K562 (cell line): ENCODE results near the gene CDPF1. TPM values are rescaled to one million over a fixed set of nuclear protein-coding genes. Genes with fewer than 3 reads are reported as not detected.

Experiments
- ATAC-seq: fragments of 200-7000 bp; cut with Tn5 transposase; 3 replicates; pipeline ENCODE4 v1.9.1; 2020; ENCODE audit warnings: moderate library complexity
- BruUV-seq: library from RNA; stranded (reverse); fragments of 400-500 nt; replicated peaks from 2 replicates; lab custom pipeline; 2021; lab: Mats Ljungman, UMichigan
- CTCF ChIA-PET: fragments of 300-600 bp; formaldehyde crosslinking; extraction: SDS; loops from one replicate; lab custom pipeline; 2021; ENCODE audit warnings: low intra/inter-chr PET ratio; lab: Yijun Ruan, JAX
- POLR2A ChIA-PET: fragments of 300-600, 350-650 bp; sonication (Branson Sonifier 250); formaldehyde crosslinking; extraction: SDS; loops from one replicate; lab custom pipeline; 2021; ENCODE audit warnings: antibody characterized with exemption, inconsistent platforms; lab: Yijun Ruan, JAX
- DNase-seq, 4 experiments: peaks; one replicate each; pipeline versions ENCODE4 v3.0.0 to v3.0.0-alpha.2; 2011 to 2018; ENCODE audit warnings: low spot score in 3 of 4, mixed read lengths in 3 of 4; ENCODE audit errors: extremely low read depth in 1 of 4
- FAIRE-seq: peaks from 2 replicates; lab custom pipeline; 2011; peaks lifted over from hg19 to GRCh38; lab: Jason Lieb, UNC
- H2AFZ ChIP-seq: 2 replicates; pipeline ENCODE4 v1.6.0; 2011; ENCODE audit warnings: low read depth, low read length, control low read depth, inconsistent platforms
- H3K27ac ChIP-seq: fragments of 200-600 bp; 3 replicates; pipeline ENCODE4 v1.8.0; 2011; ENCODE audit warnings: low read depth, mild to moderate bottlenecking, control low read depth, inconsistent platforms, low read length, moderate library complexity, mixed read lengths; ENCODE audit errors: extremely low read depth
- H3K27me3 ChIP-seq, 2 experiments: fragments of 300-600 bp in 1 of 2; 2 replicates in 1 of 2; 3 replicates in 1 of 2; pipeline versions ENCODE4 v1.6.0 to v1.8.0; 2011; ENCODE audit warnings: inconsistent platforms in 2 of 2, low read length in 2 of 2, mild to moderate bottlenecking in 1 of 2, mixed read lengths in 1 of 2, moderate library complexity in 1 of 2; ENCODE audit not compliant: control insufficient read depth in 2 of 2, insufficient read depth in 2 of 2
- H3K36me3 ChIP-seq: fragments of 300-600 bp; 3 replicates; pipeline ENCODE4 v1.8.0; 2011; ENCODE audit warnings: mild to moderate bottlenecking, low read length, inconsistent platforms; ENCODE audit not compliant: control insufficient read depth, insufficient read depth
- H3K4me1 ChIP-seq, 2 experiments: fragments of 200-600 bp in 1 of 2; replicated peaks in 1 of 2; 2 replicates in 1 of 2; 3 replicates in 1 of 2; pipeline versions ENCODE4 v1.5.1 to v1.8.0; 2011; ENCODE audit warnings: inconsistent platforms in 2 of 2, low read length in 2 of 2, mild to moderate bottlenecking in 1 of 2, mixed read lengths in 1 of 2, moderate library complexity in 1 of 2; ENCODE audit not compliant: control insufficient read depth in 2 of 2, insufficient read depth in 2 of 2
- H3K4me2 ChIP-seq: 2 replicates; pipeline ENCODE4 v1.6.1; 2011; ENCODE audit warnings: low read length, control low read depth, inconsistent platforms, mixed read lengths; ENCODE audit not compliant: insufficient read depth
- H3K4me3 ChIP-seq: fragments of 200-600 bp; sonication (generic), shearing (Covaris generic); 2 replicates; pipeline ENCODE4 v1.5.1; 2016; ENCODE audit warnings: control low read depth, inconsistent platforms
- H3K79me2 ChIP-seq: fragments of 200-600 bp; 3 replicates; pipeline ENCODE4 v1.8.0; 2011; ENCODE audit warnings: low read length, inconsistent platforms; ENCODE audit not compliant: control insufficient read depth, insufficient read depth
- H3K9ac ChIP-seq, 2 experiments: 2 replicates each; pipeline versions ENCODE4 v1.6.0 to v1.6.1; 2011; ENCODE audit warnings: low read depth in 2 of 2, low read length in 2 of 2, control low read depth in 1 of 2, inconsistent platforms in 1 of 2, mild to moderate bottlenecking in 1 of 2, mixed read lengths in 1 of 2; ENCODE audit not compliant: insufficient read depth in 1 of 2
- H3K9me1 ChIP-seq: one replicate; pipeline ENCODE4 v1.6.0; 2011; ENCODE audit warnings: inconsistent platforms, mild to moderate bottlenecking, low read length, moderate library complexity; ENCODE audit not compliant: control insufficient read depth, insufficient read depth
- H3K9me3 ChIP-seq: replicated peaks from 2 replicates; pipeline ENCODE4 v1.5.1; 2011; ENCODE audit warnings: low read depth, low read length, inconsistent platforms; ENCODE audit not compliant: control insufficient read depth, insufficient read depth
- H4K20me1 ChIP-seq: replicated peaks from 2 replicates; pipeline ENCODE4 v1.6.1; 2011; ENCODE audit warnings: low read length, inconsistent platforms, mixed read lengths; ENCODE audit not compliant: control insufficient read depth, insufficient read depth
- CTCF ChIP-seq, 3 experiments: IDR thresholded peaks in 2 of 3; conservative IDR thresholded peaks in 1 of 3; 2 replicates each; pipeline ENCODE4 v1.5.1; 2011 to 2012; ENCODE audit warnings: low read length in 3 of 3, mild to moderate bottlenecking in 3 of 3, control low read depth in 2 of 3, improper control_type of control experiment in 1 of 3, inconsistent platforms in 1 of 3, low read depth in 1 of 3, mixed read lengths in 1 of 3, moderate library complexity in 1 of 3; ENCODE audit not compliant: insufficient read depth in 2 of 3
- HEY1 ChIP-seq: fragments of 250-450 bp; sonication (Bioruptor Pico); IDR thresholded peaks from 2 replicates; pipeline ENCODE4 v1.5.0; 2020; ENCODE audit warnings: mild to moderate bottlenecking, moderate library complexity, borderline replicate concordance
- NBN ChIP-seq: fragments of 450-650 bp; IDR thresholded peaks from 2 replicates; pipeline ENCODE4 v1.6.1; 2016; ENCODE audit warnings: low read depth, mild to moderate bottlenecking
- NFIC ChIP-seq: fragments of 450-650 bp; IDR thresholded peaks from 2 replicates; pipeline ENCODE4 v1.6.1; 2017; ENCODE audit warnings: mild to moderate bottlenecking, inconsistent platforms
- PURB ChIP-seq: sonication (generic); formaldehyde crosslinking; IDR thresholded peaks from 2 replicates; pipeline ENCODE4 v1.9.0; 2021; ENCODE audit warnings: low read depth, mild to moderate bottlenecking, missing genetic modification reagents
- RBM15 ChIP-seq: fragments of 200-400 bp; formaldehyde crosslinking; IDR thresholded peaks from 2 replicates; pipeline ENCODE4 v1.6.1; 2018; ENCODE audit warnings: mild to moderate bottlenecking, low read length, moderate library complexity; ENCODE audit not compliant: insufficient read depth
- SLC30A9 ChIP-seq: fragments of 250-450 bp; sonication (Bioruptor Pico); IDR thresholded peaks from 2 replicates; pipeline ENCODE4 v1.8.0; 2022; ENCODE audit warnings: mild to moderate bottlenecking, moderate library complexity
- THRAP3 ChIP-seq: fragments of 450-650 bp; IDR thresholded peaks from 2 replicates; pipeline ENCODE4 v1.6.1; 2016; ENCODE audit warnings: mild to moderate bottlenecking, inconsistent platforms, borderline replicate concordance
- USF2 ChIP-seq: sonication (generic); formaldehyde crosslinking; IDR thresholded peaks from 2 replicates; pipeline ENCODE4 v1.5.0; 2020; ENCODE audit warnings: missing genetic modification reagents
- ZKSCAN3 ChIP-seq: fragments of 250-450 bp; sonication (Bioruptor Pico); IDR thresholded peaks from 2 replicates; pipeline ENCODE4 v1.4.0; 2020
- ZNF76 ChIP-seq: fragments of 250-450 bp; sonication (Bioruptor Pico); IDR thresholded peaks from 2 replicates; pipeline ENCODE4 v1.4.0; 2020; ENCODE audit warnings: mild to moderate bottlenecking, moderate library complexity, borderline replicate concordance
- WGBS: fragments of 100-300 bp; shearing (Covaris generic); methylation state at CpG from one replicate; pipeline ENCODE4 v1.1.6; 2016; ENCODE audit warnings: low coverage, mixed read lengths; ENCODE audit not compliant: insufficient coverage; ENCODE audit errors: missing lambda C conversion rate; 5-methylcytosine and 5-hydroxymethylcytosine counted together
- in situ Hi-C: fragments of 300-500 bp; cut with MboI; formaldehyde crosslinking; loops from 4 replicates; pipeline ENCODE4 v1.15.0; 2018; ENCODE audit warnings: inconsistent platforms, mixed read lengths
- intact Hi-C: fragments of 100-400 bp; cut with micrococcal nuclease; formaldehyde crosslinking; loops from 2 replicates; pipeline ENCODE4 v1.14.2; 2022
- polyA plus RNA-seq, 8 experiments: library from polyadenylated mRNA; depleted of rRNA in 4 of 8; stranded (reverse) in 5 of 8; unstranded in 3 of 8; fragments of >200 nt; fragmentation: Nextera tagmentation in 2 of 8; fragmentation: Illumina TruSeq in 1 of 8; extraction: Ambion mirVana in 2 of 8; extraction: Trizol in 1 of 8; gene quantifications; 2 replicates each; pipeline versions ENCODE4 v1.2.1 to v1.2.3, GENCODE V29; 2011 to 2014; ENCODE audit warnings: inconsistent platforms in 1 of 8, missing spikeins in 1 of 8
- total RNA-seq, 7 experiments: library from RNA; depleted of rRNA in 6 of 7; stranded (reverse); fragments of >200 nt in 6 of 7; fragmentation: Illumina TruSeq in 2 of 7; extraction: Trizol in 2 of 7; gene quantifications; 2 replicates each; pipeline versions ENCODE4 v1.2.1 to v1.2.3, GENCODE V29; 2011 to 2021; ENCODE audit warnings: low replicate concordance in 1 of 7
- TF ChIP-seq, protein P1 (sequence below), 2 experiments: fragments of 450-650 bp in 1 of 2; sonication (generic) in 1 of 2; formaldehyde crosslinking; conservative IDR thresholded peaks; 2 replicates each; pipeline versions ENCODE4 v1.4.0 to v1.8.1; 2020 to 2022; ENCODE audit warnings: mild to moderate bottlenecking in 1 of 2, missing genetic modification reagents in 1 of 2

CDPF1 gene
- total and polyA plus RNA-seq, 9 of the 15 experiments (the other 6 are each of a cell fraction or from before 2014, with no cell fraction given), result 0.84 to 19.5 (median 9.1) TPM

DNA sequence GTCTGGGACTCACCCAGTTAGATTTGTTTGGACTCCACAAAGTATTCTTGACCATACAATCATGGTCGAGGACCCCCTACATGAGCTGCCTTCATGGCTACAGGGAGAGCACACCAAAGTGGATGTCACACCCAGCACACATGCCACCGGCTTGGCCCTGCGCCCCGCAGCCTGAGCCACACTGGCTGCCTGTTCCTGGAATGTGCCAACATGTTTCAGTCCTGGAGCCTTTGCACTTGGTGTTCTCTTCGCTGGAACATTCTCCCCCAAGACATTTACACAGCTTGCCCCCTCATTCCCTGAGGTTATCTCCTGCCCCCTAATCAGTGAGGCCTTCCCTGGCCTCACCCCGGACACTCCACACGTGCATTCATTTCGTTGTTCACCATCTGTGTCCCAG, 53.8 kb downstream of the CDPF1 start:
- no peaks in the 10 kb centered on the region for H3K9me3 ChIP-seq
- in situ Hi-C loops (no loop called here), intact Hi-C loops (no loop called here)
- no peak overlapping the region for H3K4me2 ChIP-seq
- TF ChIP-seq THRAP3 (no peak), NFIC (no peak)
- H3K9ac ChIP-seq, result no peak overlapping the region
- no peaks in the 10 kb centered on the region for H4K20me1 ChIP-seq
- H3K79me2 ChIP-seq, result no peaks in the 10 kb centered on the region
- no peak overlapping the region for H3K4me3 ChIP-seq
- ChIA-PET CTCF (no interaction called here), POLR2A (no interaction called here)
- H3K27me3 ChIP-seq, result no peaks in the 10 kb centered on the region
- no peaks in the 10 kb centered on the region for H3K9me1 ChIP-seq
- DNase-seq (no peak), ATAC-seq (no peak), FAIRE-seq (no peak)
- peaks cover 9 to 12% of the 10 kb centered on the region in 2 experiments; a peak in 3 of 5 replicates for H3K4me1 ChIP-seq
- no peak overlapping the region for H3K27ac ChIP-seq
- H3K36me3 ChIP-seq, result no peaks in the 10 kb centered on the region
- BruUV-seq, result no TSS peak
- 52% methylated on average over 8 of the region's 8 CpGs for WGBS
- H2AFZ ChIP-seq, result no peak overlapping the region

DNA sequence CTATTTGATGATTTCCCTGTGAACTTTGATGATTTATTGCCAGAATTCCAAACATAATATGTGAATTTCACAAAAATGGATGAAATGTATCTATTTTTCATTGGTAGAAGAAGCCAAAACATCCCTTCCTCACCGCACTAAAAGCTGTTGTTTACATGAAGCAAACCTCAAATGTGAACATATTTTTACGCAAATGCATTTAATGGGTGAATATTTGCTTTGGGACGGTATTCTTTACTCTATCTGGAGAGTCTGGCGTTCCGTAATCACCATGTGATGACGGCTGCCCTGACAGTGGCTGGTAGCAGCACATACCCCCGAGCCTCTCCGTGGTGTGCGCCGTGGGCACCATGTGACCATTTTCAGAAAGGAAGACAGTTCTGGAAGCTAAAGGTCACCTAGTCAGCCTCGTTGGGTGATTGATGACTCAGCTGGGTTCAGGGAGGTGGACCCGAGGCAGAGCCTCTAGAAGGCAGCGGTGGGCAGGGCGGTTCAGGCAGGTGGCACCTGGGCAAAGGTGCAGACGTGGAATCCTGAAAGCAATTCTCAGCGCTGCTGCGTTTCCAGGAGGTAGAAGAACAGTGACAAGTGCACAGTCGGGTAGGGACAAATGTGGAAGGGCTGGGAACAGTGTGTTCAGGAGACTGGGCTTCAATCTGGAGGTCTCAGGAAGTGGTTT, 54.5 kb downstream of the CDPF1 start:
- POLR2A ChIA-PET, result no interaction called here
- Histone ChIP-seq H3K36me3 (no peaks in the 10 kb centered on the region), H3K4me1 (peaks cover 11 to 17% of the 10 kb centered on the region in 2 experiments; a peak in 3 of 5 replicates), H3K9me3 (no peaks in the 10 kb centered on the region), H3K9me1 (no peaks in the 10 kb centered on the region), H3K79me2 (no peaks in the 10 kb centered on the region), H4K20me1 (no peaks in the 10 kb centered on the region), H3K27me3 (no peaks in the 10 kb centered on the region), H3K9ac (peak overlapping the region in 1 of 2 experiments; percentile 71; a peak in 2 of 4 replicates), H2AFZ (no peak overlapping the region), H3K27ac (no peak overlapping the region), H3K4me2 (no peak overlapping the region), H3K4me3 (no peak overlapping the region)
- no peak for ATAC-seq
- in situ Hi-C loops, result no loop called here
- no peak for FAIRE-seq
- intact Hi-C loops, result no loop called here
- DNase-seq, result no peak
- BruUV-seq, result no TSS peak
- CTCF ChIA-PET, result no interaction called here
- 75% methylated on average over 13 of the region's 18 CpGs for WGBS
- no peak for TF ChIP-seq HEY1 (CRISPR knock-in tag)
- TF ChIP-seq PURB, result no peak
- TF ChIP-seq, protein P1, sequence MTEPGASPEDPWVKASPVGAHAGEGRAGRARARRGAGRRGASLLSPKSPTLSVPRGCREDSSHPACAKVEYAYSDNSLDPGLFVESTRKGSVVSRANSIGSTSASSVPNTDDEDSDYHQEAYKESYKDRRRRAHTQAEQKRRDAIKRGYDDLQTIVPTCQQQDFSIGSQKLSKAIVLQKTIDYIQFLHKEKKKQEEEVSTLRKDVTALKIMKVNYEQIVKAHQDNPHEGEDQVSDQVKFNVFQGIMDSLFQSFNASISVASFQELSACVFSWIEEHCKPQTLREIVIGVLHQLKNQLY (CRISPR knock-in tag; conservative IDR thresholded peaks at IDR 0.05), result no peak
- TF ChIP-seq USF2 (CRISPR knock-in tag), result 0 out of 2 replicates have a peak, but pooled peaks have one; percentile 6
- no peak for TF ChIP-seq ZNF76
- no peak for TF ChIP-seq RBM15
- no peak for TF ChIP-seq CTCF (IDR thresholded peaks at IDR 0.05 in 2 of 3, conservative IDR thresholded peaks at IDR 0.05 in 1 of 3; ENCODE audit: insufficient read depth in 2 of 3, low read depth in 1 of 3, low read length in 3 of 3)
- TF ChIP-seq NBN, result no peak
- no peak for TF ChIP-seq SLC30A9 (CRISPR knock-in tag)
- TF ChIP-seq ZKSCAN3 (CRISPR knock-in tag), result no peak
